H54 (cell line): ENCODE measurements around the gene CROCC.
A peak's percentile ranks its signal among the peaks of the same experiment; 100 is the strongest.

Experiments used
- DNase-seq: peaks from one replicate; pipeline ENCODE4 v3.0.0; 2011; ENCODE audit warnings: low spot score, mixed read lengths; ENCODE audit not compliant: insufficient read length
- FAIRE-seq: peaks from 3 replicates; lab custom pipeline; 2011; peaks lifted over from hg19 to GRCh38; lab: Jason Lieb, UNC
- POLR2A ChIP-seq: IDR thresholded peaks from 2 replicates; pipeline ENCODE4 v1.6.1; 2011; ENCODE audit warnings: low read depth, mild to moderate bottlenecking, low read length

Gene CROCC

GRCh38 chr1:16973215-16973614, 51.5 kb downstream of the CROCC start:
- FAIRE-seq (no peak), DNase-seq (no peak)
- TF ChIP-seq POLR2A = no peak

- no peak for DNase-seq
- no peak for TF ChIP-seq POLR2A
- FAIRE-seq = no peak
Measured at GRCh38 chr1:16975211-16975610, 53.5 kb downstream of the CROCC start.

DNA sequence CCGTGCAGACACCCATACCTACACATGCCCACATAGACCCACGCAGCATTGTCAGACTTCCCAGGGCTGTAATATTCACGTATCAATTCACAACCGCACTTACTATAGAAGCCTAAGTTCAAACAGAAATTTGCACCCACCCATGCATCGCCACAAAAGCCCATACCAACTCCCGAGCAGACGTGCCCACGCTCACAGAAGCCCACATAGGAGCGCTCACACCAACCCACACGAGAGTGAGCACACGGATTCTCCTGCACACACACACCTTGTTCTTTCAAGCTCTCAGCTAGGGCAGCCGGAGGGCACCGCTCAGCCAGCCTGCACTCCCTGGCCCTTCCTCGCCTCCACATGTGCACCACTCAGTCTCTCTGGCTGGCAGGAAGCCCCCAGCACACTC, 54.1 kb downstream of the CROCC start:
- no peak for TF ChIP-seq POLR2A
- FAIRE-seq (no peak), DNase-seq (no peak)

DNA sequence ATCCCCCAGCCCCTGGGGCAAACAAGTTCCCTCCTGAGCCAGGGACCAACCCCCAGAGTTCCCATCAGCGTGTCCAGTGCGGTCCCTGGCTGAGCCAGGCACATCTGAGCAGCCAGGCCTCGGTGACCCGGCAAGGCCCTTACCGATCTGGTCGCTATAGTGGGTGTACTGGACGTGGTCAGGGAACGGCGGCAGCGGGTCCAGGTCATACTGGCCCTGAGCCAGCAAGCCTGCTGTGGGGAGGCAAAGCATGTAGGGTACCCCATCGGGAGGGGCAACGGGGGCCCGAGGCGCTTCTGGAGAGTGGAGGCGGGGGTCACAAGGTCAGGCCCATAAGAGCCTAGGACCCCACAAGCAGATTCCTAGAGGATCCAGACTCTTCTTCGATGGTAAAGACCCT, 55.2 kb downstream of the CROCC start:
- TF ChIP-seq POLR2A = no peak
- FAIRE-seq (no peak), DNase-seq (no peak)

DNA sequence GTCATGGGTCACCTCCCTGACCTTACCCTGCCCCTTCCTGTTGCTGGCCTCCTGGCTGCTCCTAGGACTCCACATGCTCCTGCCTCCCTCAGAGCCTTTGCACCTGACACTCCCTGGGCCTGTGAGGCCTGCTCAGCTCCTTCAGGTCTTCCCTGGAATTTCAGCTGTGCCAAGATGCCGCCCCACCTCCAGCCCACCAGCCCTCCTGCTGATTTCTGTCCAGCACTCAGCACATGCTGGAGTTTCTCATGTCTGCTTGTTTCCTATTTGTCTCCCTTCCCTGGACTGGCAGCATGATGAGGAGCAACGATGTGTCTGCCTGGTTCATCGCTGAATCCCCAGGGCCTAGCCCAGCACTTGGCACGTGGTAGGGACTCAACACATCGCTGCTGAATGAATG, 55.6 kb downstream of the CROCC start:
- DNase-seq (no peak), FAIRE-seq (no peak)
- no peak for TF ChIP-seq POLR2A

GRCh38 chr1:16978139-16978538, 56.4 kb downstream of the CROCC start:
- FAIRE-seq = no peak
- no peak for DNase-seq
- no peak for TF ChIP-seq POLR2A

- FAIRE-seq (no peak), DNase-seq (no peak)
- TF ChIP-seq POLR2A = no peak
Measured at GRCh38 chr1:16978567-16979474, 57.1 kb downstream of the CROCC start.

GRCh38 chr1:16979475-16980327, 58.0 kb downstream of the CROCC start:
- FAIRE-seq (no peak), DNase-seq (no peak)
- no peak for TF ChIP-seq POLR2A

DNA sequence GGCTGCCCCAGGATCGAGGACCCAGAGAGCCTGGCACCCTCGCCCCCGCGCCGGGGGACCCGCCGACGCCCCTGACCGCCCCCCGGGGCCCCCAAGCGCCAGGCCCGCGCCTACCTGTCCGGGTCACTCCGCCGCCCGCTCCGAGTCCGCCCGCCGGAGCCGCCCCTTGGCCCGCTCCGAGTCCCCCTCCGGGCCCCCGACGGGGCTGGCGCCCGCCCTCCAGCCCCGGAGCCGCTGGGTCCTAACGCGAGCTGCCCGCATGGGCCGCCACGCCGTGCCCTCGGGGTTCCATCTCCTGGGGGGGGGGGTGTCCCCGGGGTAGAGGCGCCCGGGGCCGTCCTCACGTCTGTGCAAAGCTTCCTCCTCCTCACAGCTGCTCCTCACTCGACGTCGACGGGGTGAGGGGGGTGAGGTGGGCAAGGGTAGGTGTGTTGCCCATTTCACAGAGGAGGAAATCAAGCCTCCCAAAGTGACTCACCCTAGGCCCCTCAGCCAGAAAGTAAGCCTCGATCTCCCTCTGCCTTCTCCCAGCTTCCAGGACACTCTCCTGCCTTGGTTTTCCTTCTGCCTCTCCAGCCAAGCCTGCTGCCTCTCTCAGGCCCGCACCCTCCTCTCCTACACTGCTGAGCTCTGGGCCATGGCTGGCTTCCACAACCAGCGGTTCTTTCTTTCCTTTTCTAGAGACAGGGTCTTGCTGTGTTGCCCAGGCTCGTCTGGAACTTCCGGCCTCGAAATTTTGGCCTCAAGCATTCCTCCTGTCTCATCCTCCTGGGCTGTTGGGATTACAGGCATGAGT, 58.9 kb downstream of the CROCC start, which contains the start of gene MFAP2:
Gene MFAP2, minus strand, starts transcription at position 148 of the 796 bp plus-strand sequence. CDS start 2,347 bp downstream, outside the sequence.
- DNase-seq = no peak
- FAIRE-seq = no peak
- TF ChIP-seq POLR2A = no peak

DNA sequence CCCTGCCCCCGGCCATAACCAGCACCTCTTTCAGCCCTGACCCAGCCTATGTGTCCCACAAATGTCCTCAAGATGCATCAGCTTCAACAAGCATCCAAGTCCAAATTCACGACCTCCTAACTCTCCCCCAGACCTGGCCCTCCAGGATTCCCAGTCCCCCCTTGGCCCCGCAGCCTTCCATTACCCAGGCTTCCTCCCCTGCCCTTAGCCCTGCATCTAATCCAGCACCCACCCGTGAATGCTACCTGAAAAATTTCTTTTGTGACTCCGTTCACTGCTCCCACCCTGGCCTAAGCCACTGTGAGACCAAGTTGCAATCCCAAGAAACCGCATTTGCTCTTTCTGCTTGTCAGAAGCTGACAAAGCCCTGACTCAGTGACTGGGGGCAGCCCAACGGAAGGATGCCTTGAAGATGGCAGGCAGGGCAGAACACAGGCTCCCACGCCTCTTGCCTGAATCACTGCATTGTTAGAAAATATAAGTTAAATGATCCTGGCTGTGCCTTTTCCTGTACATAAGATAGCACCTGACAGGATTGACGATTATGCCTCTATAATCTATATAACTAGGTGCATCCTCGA, 59.6 kb downstream of the CROCC start:
- FAIRE-seq (peak; percentile 75), DNase-seq (peak; percentile 90)
- TF ChIP-seq POLR2A = no peak

DNA sequence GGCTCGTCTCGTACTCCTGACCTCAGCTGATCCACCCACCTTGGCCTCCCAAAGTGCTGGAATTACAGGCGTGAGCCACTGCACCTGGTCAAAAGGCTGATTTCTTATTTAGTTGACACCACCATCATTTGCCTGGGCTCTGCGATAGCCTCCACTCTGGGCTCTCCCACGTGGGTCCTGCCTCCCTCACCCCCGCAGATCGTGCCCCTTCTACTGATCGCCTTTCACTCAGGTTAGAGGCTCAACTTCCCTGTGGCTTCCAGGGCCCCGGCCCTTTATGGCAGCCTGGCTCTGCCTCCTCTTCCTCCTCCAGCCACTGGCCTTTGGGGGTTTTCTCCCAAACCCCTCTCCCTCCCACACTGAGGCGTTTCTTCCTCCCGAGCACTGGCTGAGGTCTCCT, 61.2 kb downstream of the CROCC start:
- no peak for FAIRE-seq
- no peak for TF ChIP-seq POLR2A
- no peak for DNase-seq

DNA sequence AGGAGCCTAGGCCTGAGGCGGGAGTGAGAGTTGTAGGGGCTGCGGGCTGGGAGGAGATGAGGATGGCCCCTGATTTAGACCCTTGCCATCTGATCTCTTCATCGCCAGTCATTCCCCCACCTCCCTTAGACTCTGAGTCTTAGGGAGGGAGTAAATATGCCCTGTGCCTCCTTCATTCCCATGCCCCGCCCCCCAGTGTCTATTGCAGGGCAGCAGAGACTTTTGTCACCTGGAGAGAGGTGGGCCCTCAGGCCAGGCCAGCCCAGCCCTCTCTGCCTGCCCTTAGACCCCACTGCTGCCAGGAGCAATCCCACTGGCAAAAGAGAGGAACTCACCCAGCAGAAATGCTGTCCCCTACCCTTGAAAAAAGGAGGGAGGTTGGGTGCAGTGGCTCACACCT, 61.9 kb downstream of the CROCC start:
- no peak for TF ChIP-seq POLR2A
- no peak for DNase-seq
- FAIRE-seq = no peak

DNA sequence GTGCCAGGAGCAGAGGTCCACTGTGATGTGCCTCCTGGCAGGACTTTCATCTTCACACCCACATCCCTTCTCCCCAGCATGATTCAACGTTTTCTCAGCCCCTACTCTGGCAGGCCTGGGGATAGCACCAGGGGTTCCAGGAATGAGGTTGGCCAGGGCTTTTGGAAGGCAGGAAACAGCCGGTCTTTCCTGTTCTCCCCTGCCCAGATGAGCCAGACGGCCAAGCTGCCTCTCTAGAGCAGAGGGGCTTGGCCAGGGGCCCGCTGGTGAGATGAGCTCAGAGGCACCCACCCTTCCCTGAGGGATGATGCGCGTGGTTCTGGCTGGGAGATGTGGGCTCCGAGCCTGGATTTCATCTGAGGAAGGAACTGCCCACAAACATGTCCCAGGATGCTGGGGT, 63.0 kb downstream of the CROCC start:
- DNase-seq = peak; percentile 84
- FAIRE-seq = peak; percentile 65
- no peak for TF ChIP-seq POLR2A
